Body of pancreas (tissue), 4 donors: ENCODE results near the gene GATA2. TPM values are rescaled to one million over a fixed set of nuclear protein-coding genes. Genes with fewer than 3 reads are reported as not detected.

Experiments
- ATAC-seq: fragments of 150-250 bp; one replicate; pipeline ENCODE4 v1.9.1; 2016
- DNase-seq, 4 donors: peaks; one replicate each; pipeline ENCODE4 v3.0.0-alpha.2; 2019
- H3K27ac ChIP-seq, 4 donors: fragments of 200-600 bp; sonication (generic); 1 replicate in 3 of 4; 2 replicates in 1 of 4; pipeline versions ENCODE4 v1.5.1 to v1.6.1; 2016 to 2019; ENCODE audit warnings: mild to moderate bottlenecking in 1 of 4, mixed read lengths in 1 of 4, moderate library complexity in 1 of 4
- H3K27me3 ChIP-seq, 2 donors: fragments of 200-600 bp; sonication (generic); one replicate each; pipeline ENCODE4 v1.6.0; 2016; ENCODE audit warnings: mild to moderate bottlenecking in 1 of 2
- H3K36me3 ChIP-seq, 2 donors: fragments of 200-600 bp; sonication (generic); replicated peaks in 1 of 2; 2 replicates each; pipeline ENCODE4 v1.5.1; 2016; ENCODE audit warnings: low read depth in 2 of 2; ENCODE audit not compliant: insufficient read depth in 1 of 2
- H3K4me1 ChIP-seq: fragments of 200-600 bp; sonication (generic); one replicate; pipeline ENCODE4 v1.6.0; 2016
- H3K4me3 ChIP-seq, 2 donors: fragments of 200-600 bp; sonication (generic); 1 replicate in 1 of 2; 2 replicates in 1 of 2; pipeline ENCODE4 v1.5.1; 2016 to 2019
- H3K9me3 ChIP-seq, 3 donors: fragments of 200-600 bp; sonication (generic); 1 replicate in 2 of 3; 2 replicates in 1 of 3; pipeline ENCODE4 v1.5.1; 2016
- POLR2A ChIP-seq, 3 donors: fragments of 450-650 bp; IDR thresholded peaks; one replicate each; pipeline ENCODE4 v1.6.1; 2016; ENCODE audit warnings: antibody characterized with exemption in 3 of 3, mild to moderate bottlenecking in 2 of 3
- WGBS, 2 donors: methylation state at CpG; one replicate each; pipeline ENCODE4 v1.1.5; 2017; 5-methylcytosine and 5-hydroxymethylcytosine counted together
- intact Hi-C: fragments of 100-400 bp; cut with DNase I; formaldehyde crosslinking; loops from one replicate; pipeline ENCODE4 v1.15.1; 2023
- total RNA-seq, 2 donors: library from RNA; depleted of rRNA; stranded (reverse); fragments of >200 nt; gene quantifications; one replicate each; pipeline ENCODE4 v1.1.0, GENCODE V29; 2016
- TF ChIP-seq, protein P1 (sequence below), 7 experiments: fragments of 450-650 bp in 4 of 7; fragments of 200-600 bp in 3 of 7; sonication (generic) in 3 of 7; IDR thresholded peaks; one replicate each; pipeline ENCODE4 v1.5.1; 2016 to 2019; ENCODE audit warnings: antibody characterized with exemption in 7 of 7

Gene GATA2
- total RNA-seq, 2 donors from 2014 or later: 11.7 to 12.9 TPM

DNA sequence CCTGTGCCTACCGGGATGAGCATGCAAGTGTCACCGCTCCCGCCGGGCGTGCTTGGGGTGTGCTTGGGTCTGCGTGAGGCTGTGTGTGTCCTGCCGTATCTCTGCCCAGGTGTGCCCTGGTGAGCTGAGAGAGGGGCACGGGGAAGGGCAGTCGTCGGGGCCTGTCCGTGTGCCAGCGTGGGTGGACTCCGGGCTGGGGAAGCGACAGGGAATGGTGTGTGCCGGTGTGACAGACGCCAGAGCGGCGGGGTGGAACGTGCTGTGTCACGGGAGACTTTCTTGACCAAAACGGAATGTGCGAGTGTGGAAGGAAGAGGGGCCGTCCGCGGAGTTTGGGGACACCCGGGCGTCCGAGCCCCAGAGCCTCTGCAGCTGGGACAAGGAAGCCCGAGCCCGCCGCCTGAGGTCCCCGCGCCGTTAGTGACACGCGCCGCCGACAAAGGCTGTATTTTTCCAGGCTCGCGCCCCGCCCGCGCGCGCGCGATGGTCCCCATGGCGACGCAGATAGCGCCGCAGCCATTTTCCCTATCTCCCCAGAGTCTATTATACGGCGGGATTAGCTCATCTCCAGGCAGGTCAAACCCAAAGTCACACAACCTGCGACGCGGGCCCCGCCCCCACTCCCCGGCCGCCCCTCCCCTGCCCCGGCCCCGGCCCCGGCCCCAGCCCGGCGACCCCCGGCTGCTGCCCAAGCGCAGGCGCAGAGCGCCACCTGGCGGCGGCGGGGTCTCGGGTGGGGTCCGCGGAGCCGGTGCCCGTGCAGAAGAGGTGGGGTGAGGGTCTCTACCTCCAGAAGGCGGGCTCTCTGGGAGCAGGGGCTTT, 4.5 kb upstream of the GATA2 start:
- Histone ChIP-seq H3K36me3 (no peaks in the 10 kb centered on the region), H3K27me3 (no peaks in the 10 kb centered on the region), H3K27ac (no peak overlapping the region), H3K4me1 (peaks cover 36% of the 10 kb centered on the region), H3K4me3 (peak overlapping the region in 1 of 2 donors; percentile 8), H3K9me3 (no peaks in the 10 kb centered on the region)
- intact Hi-C loops: loop anchor here (5.0 kb wide), 1 partner anchor 70 kb away; no protein-coding TSS in a partner anchor
- WGBS, 2 donors: 5 to 6% methylated on average over 16 to 73 of the region's 77 CpGs
- peak; percentile 81 for ATAC-seq
- TF ChIP-seq, protein P1, sequence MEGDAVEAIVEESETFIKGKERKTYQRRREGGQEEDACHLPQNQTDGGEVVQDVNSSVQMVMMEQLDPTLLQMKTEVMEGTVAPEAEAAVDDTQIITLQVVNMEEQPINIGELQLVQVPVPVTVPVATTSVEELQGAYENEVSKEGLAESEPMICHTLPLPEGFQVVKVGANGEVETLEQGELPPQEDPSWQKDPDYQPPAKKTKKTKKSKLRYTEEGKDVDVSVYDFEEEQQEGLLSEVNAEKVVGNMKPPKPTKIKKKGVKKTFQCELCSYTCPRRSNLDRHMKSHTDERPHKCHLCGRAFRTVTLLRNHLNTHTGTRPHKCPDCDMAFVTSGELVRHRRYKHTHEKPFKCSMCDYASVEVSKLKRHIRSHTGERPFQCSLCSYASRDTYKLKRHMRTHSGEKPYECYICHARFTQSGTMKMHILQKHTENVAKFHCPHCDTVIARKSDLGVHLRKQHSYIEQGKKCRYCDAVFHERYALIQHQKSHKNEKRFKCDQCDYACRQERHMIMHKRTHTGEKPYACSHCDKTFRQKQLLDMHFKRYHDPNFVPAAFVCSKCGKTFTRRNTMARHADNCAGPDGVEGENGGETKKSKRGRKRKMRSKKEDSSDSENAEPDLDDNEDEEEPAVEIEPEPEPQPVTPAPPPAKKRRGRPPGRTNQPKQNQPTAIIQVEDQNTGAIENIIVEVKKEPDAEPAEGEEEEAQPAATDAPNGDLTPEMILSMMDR (IDR thresholded peaks at IDR 0.05): peak; percentile 52 to 93 (median 60)
- TF ChIP-seq POLR2A (IDR thresholded peaks at IDR 0.05): peak in 1 of 3 donors; percentile 10
- DNase-seq: peak; percentile 78 to 86 (median 80)

DNA sequence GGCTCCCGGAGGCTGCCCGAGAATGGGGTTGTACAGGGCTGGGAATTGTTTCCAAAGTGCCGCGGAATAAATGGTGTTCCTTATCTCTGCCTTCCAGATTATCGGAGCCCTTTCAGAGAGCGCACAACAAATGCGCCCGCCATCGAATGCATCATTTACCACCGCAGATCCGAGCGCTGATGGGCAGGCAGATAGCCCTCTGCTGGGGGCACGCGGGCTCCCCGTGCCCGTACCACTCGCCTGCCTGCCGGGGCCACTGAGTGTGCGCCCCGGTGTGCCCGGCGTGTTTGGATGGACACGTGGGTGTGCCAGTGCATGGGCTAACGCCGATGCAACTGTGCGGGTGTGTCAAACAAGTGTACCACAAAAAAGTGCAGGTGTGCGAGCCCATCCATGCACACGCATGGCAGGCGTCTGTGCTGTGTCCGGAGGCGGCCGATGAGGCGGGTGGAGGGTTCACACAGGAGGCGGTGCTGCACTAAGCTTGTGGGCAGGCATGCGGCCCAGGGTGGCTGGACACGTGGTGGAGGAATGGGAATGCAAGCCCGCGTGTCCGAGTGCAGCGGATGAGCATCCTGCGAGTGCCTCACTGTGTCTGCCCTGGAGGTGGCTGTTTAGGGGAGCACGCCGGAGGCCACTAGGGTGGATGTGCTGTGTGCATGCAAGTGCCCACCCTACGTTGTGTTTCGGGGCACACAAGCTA, 3.8 kb upstream of the GATA2 start:
- peak; percentile 5 for ATAC-seq
- 60 to 75% methylated on average over 34 to 45 of the region's 45 CpGs for WGBS, 2 donors
- no peak overlapping the region for H3K27ac ChIP-seq
- intact Hi-C loops: loop anchor here (5.0 kb wide), 1 partner anchor 69 kb away; no protein-coding TSS in a partner anchor
- H3K4me1 ChIP-seq: peaks cover 40% of the 10 kb centered on the region
- no peaks in the 10 kb centered on the region for H3K9me3 ChIP-seq
- DNase-seq: peak in 3 of 4 donors; percentile 11 to 30 (median 22)
- no peak overlapping the region for H3K4me3 ChIP-seq
- peaks cover 0 to under 1% of the 10 kb centered on the region in 2 donors for H3K27me3 ChIP-seq
- no peaks in the 10 kb centered on the region for H3K36me3 ChIP-seq
- TF ChIP-seq, protein P1 (IDR thresholded peaks at IDR 0.05): no peak
- TF ChIP-seq POLR2A (IDR thresholded peaks at IDR 0.05): no peak

DNA sequence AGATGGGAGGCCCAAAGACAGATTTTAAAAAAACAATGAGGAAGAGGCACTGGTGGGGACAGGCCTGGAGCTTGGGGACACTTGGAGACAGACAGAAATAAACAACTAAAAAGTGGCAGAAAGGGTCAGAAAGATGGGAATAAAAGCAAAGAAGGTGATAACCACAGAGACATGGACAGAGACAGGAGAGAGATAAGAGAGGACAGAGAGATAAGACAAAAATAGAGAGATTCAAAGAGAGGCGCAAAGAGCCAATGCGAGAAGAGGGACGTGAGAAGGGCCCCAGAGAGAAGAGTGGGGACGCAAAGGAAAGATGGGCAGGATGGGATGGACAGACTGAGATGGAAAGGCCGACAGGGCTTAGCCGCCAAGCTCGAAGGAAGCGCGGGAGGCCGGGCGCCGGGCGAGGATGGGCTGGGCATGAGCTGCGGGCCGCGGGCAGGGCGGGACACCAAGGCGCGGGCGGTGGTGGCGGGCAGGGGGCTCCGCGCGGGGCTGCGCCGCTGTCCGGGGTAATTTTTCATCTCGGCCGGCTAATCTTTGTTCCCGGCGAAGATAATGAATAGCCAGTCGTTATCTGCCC, 3.1 kb upstream of the GATA2 start:
- H3K9me3 ChIP-seq: no peaks in the 10 kb centered on the region
- intact Hi-C loops: loop anchor here (5.0 kb wide), 1 partner anchor 69 kb away; no protein-coding TSS in a partner anchor
- no peak overlapping the region for H3K4me3 ChIP-seq
- no peak for ATAC-seq
- no peak for DNase-seq
- 63 to 70% methylated on average over 32 of the region's 32 CpGs for WGBS, 2 donors
- no peak for TF ChIP-seq POLR2A (IDR thresholded peaks at IDR 0.05)
- TF ChIP-seq, protein P1 (IDR thresholded peaks at IDR 0.05): no peak
- peaks cover 0 to 4% of the 10 kb centered on the region in 2 donors for H3K27me3 ChIP-seq
- peaks cover 44% of the 10 kb centered on the region for H3K4me1 ChIP-seq
- H3K36me3 ChIP-seq: no peaks in the 10 kb centered on the region
- no peak overlapping the region for H3K27ac ChIP-seq

DNA sequence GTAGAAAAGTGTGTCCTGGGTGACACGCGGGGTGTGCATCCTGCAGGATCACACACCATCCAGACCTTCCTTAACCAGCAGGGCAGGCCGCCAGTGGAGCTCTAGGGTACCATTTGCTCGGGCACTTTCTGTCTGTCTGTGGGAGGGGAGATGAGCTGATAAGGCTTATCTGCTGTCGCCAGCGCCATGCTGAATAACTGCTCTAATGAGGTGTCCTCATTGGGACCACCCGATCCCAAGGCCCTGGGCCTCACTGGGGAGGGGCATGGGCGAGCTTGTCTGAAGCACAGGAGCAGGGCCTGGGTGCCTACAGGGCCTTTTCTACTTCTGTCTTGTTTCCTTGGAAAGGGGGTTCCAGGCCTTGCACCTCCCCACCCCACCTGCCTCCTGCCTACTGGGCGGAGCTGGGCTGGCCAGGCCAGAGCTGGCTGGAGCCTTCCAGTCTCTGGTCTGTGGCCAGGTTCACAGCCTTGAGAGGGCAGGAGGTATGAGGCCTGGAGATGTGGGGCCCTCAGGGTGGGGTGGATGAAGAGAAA, 2.5 kb upstream of the GATA2 start:
- Histone ChIP-seq H3K27me3 (peaks cover 0 to 4% of the 10 kb centered on the region in 2 donors), H3K9me3 (no peaks in the 10 kb centered on the region), H3K4me3 (no peak overlapping the region), H3K27ac (no peak overlapping the region), H3K36me3 (no peaks in the 10 kb centered on the region), H3K4me1 (peaks cover 48% of the 10 kb centered on the region)
- ATAC-seq: no peak
- 62 to 71% methylated on average over 4 to 8 of the region's 9 CpGs for WGBS, 2 donors
- DNase-seq: peak in 2 of 4 donors; percentile 52 to 58
- intact Hi-C loops: loop anchor here (5.0 kb wide), 1 partner anchor 68 kb away; no protein-coding TSS in a partner anchor
- TF ChIP-seq POLR2A (IDR thresholded peaks at IDR 0.05): no peak
- TF ChIP-seq, protein P1 (IDR thresholded peaks at IDR 0.05): no peak
